ENCODE measurements around the gene SP2.

The SP2 gene

DNA sequence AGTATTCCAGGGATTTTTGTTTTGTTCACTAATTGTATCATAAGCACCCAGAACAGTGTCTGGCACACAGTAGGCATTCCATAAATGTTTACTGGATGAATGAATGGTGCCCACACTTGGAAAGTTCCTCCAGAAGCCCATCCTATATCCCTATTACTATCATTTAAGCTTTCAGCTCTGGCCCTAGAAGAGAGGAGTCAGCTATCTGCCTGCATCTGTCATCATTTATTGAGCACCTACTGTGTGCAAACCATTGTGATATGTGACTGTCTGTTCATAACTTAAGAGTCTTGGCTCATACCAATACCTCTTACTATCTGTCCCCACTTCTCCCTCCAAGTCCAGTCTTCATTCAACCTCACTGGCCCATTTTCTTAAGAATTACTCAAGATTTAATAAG lies 25.0 kb upstream of the SP2 start:
- no peak for DNase-seq

DNA sequence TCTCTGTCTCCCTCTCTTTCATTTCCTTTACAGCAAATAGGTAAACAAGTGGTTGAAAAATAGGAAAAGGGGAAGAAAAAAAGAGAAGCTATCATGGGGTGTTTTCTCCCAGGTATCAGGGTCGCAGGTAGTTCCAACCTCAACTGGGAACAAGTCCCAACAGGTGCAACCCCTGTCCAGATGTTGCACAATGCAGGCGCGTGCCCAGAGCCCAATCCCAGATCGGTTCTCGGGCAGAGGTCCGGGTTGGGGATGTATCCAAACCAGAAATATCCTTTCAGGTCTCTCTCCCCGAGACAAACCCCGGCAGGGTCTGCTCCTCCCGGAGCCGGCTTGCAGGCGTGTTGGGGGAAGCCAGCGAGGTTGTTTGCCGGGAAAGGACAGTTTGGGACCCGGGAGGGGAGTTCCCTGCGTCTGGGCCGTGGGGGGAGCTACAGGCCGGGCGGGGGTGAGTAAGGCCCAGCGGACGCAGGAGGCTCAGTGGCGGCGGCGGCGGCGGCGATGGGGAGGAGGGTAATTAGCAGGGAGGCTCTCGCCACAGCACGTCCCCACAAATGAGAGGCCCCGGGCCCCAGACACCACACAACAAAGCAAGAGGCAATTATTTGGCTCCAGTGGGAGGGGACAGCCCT lies 23.9 kb upstream of the SP2 start:
- DNase-seq, result no peak

DNA sequence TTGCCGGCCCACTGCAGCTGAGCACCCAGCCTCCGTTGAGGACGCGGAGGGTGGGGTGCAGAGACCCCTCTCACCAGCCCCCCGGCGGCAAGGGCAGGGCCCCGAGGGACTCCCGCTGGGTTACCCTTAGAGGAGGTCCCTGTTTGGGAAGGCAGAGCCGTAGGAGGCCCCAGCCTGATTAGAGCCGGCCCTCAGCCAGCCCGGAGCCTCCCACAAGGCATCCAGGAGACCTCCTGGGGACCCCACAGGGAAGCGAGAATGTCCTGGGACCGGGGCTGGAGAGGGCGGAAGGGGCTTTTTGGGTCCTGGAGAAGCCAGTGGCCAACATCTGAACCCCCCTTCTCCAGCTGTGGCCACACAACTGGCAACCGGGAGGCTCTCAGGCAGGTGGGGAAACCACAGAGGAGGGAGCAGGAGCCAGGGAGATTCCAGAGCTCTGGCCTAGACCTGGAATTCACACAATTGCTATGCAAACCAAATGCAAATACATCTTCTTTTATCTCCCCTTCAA lies 23.3 kb upstream of the SP2 start:
- DNase-seq, result no peak

DNA sequence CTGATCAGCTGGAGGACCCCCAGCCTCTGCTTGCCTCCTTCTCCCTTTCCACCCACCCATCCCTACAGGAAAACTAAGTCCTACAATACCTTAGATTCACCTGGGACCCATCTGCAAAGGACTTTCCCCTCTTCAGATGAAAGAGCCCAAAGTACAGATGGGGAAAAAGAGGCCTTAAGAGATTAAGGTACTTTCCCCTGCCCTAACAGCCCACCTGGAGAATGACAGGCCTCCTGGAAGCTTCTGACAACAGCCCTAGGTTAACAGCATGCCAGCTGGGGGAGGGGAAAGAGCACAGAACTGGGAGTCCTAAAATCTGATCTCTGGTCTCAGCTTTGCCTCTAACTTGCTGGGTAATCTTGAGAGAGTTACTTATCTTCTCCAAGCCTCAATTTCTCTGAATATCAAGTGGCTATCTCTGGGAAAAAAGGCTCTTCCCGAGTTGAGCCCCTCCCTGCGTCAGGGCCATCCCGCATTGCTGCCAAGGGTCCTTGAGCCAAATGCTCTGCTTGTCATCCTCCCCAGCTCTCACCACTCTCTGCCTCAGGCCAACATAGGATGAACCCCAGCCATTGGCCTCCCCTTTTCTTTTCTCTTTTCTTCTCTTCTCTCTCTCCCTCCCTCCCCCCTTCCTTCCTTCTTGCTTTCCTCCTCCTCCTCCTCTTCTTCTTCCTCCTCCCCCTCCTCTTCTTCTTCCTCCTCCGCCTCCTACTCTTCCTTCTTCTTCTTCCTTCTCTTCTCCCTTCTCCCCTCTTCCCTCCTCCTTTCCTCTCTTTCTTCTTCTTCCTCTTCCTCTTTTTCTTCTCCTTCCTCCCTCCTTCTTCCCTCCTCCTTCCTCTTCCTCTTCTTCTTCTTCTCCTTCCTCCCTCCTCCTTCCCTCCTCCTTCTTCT lies 22.6 kb upstream of the SP2 start:
- no peak for DNase-seq

DNA sequence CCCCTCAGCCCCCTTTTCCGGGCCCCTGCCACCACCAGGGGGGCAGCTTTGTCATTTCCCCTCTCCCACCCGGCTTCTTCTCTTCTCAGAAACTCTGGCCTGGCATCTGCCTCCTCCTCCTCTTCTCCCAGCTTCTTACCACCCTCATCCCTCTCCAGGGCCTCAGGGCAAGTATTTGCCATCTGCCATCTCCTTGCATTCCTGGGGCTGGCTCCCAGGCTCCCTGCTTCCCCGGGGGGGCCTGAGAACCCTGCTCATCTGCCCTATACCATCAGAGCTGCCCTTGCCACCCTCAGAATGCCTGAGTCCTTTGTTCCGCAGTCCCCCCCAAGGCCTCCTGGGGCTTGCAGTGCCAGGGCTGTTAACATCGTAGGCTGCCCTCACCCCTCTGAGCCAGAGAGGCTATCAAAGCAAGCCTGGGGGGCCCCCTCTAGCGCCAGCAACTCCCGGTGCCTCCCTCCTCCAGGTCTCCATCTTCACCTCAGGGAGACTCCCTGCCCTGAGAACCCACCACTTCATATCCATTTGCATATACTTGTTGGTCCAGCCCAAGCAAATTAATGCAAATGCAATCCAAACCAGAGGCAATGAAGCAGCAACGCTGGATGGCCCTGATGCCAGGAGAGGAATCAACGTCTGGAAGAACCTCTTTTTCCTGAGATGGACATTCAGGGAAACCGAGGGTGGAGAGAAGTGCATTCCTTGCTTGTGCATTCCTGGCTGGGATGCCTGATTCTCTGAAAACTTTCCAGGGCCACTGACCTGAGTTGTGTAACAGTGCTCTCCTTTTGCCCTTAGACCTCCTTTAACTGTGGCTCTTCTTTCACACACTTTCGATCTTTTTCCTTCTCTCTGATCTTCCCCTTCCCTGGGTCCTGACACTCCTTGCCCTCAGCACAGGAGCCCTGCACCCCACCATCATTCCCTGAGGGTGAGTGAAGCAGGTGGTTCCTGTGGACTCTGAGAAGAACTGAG lies 20.7 kb upstream of the SP2 start:
- no peak for DNase-seq

DNA sequence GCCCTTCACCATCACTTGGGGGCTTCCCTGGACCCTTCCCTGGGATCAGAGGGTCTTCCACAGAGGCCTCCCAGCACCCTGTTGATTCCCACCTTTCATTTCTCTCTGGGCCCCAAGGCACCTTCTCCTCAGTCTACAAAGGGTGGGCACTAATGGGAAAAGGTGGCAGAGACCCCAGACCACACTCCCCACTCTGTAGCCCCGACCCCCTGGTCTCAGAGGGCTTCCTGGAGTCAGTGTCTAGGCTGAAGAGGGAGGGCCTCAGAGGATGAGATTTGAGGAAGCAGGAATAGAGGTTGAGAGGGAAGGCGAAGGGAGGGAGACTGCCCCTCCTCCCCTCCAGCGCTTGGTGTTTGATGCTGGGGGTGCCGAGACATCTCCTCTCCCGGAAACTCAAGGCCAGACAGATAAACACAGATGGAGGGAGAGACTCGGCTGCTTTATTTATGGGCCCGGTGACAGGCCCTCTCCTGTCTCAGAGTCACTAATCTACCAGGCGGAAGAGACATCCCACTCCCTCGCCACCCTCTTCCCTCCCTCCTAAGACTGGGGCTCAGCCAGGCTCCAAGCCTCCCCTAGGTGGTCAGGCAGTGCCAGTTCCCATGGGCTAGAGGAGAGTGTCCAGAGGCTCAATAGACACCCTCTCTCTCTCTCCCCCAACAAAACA lies 18.5 kb upstream of the SP2 start:
- no peak for DNase-seq

DNA sequence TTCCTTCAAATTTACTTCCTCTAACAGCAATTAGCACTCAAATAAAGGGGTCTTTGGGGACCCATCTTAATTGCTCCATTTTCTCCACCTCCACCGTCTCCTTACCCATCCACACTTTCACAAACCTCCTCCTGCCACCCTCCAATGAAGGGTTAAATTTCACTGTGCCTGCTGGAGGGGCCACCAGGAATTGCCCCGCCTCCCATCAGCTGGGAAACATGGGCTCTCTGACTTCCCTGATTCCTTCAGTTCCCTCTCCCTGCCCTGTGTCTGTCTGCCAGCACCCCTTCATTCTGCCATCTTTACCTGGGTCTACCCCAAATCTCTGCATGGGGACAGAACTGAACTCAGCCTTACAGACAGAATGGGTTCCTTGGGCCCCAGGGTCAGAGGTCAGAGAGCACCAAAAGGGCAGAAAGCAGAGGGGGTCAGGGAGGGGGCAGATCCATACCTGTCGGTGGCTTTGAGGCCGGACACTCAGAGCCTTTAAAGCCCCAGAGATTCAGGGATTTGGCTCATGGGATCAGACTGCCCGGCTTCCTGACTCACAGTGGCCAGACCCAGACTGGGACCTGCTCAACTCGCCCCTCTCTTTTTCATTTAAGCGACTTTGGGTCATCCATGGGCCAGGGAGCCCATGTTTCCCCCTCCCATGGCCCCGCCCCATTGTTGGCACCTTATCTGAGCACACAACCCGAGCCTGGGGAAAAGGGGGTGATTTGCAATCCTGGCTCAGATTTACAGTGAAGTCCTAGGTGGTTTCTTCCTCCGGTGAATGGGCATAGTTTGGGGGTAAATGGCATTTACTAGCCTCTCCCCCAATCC lies 17.6 kb upstream of the SP2 start:
- no peak for DNase-seq

DNA sequence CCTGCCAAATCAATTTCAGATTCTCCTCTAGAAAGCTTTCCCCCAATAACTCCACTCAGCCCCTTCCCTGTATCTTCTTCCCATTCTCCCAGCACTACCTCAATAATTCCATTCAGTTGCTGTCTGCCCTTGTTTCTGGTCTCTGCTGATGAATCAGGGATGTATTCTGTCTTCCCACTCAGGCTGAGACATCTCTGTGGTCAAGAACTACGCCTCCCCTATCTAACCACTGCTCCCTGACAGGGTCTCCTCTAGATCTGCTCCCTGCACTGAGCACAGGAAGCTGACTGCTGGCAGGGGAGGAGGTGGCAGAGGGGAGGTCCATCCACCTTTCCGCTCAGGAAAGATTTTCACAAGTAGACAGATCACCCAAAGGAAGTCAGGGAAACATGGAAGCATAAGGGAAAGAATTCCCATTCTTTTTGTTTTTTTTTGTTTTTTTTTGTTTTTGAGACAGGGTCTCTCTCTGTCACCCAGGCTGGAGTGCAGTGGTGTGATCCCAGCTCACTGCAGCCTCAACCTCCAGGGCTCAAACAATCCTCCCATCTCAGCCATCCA lies 16.9 kb upstream of the SP2 start:
- DNase-seq, result no peak

DNA sequence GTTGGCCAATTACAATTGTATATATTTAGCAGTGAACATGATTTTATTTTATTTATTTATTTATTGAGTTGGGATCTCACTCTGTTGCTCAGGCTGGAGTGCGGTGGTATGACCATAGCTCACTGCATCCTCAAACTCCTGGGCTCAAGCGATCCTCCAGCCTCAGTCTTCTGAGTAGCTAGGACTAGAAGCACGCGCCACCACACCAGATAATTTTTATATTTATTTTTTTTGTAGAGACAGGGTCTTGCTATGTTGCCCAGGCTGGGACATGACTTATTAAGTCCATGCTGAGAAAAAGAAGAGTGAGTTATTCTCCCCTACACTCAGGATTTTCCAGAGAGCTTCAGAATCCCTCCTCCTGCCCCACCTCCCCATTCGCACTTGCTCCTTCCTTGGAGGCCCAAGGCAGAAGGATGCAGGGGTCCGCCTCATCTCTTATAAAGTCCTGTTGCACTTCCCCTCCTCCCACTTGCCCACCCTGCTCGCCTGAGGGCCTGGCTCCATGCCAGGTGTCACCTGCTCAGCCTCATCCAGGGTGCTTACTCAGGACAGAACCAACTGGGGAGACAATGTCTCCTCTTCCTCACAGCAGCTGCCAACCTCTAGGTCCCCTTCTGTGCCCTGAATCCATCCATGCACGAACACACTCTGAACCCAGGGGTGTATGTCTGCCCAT lies 16.1 kb upstream of the SP2 start:
- DNase-seq, result no peak

DNA sequence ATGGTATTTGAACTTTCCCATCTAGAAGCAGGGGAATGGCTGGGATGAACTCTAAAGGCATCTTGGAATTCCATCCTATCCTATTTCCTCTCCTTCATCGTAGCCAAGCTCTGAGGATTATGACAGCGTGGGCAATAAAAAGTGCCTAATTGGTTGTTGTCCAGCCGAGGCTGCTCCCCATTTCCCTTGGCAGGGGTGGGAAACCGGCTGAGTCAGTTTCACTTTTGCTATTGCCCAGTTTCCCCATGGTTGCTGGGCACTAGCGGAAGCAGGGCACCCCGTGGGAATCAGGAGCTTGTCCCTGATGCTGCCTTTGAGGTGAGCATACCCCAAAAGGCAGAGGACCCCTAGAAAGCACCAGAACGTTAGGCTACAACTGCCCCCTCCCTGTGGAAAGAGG lies 13.8 kb upstream of the SP2 start:
- no peak for DNase-seq

DNA sequence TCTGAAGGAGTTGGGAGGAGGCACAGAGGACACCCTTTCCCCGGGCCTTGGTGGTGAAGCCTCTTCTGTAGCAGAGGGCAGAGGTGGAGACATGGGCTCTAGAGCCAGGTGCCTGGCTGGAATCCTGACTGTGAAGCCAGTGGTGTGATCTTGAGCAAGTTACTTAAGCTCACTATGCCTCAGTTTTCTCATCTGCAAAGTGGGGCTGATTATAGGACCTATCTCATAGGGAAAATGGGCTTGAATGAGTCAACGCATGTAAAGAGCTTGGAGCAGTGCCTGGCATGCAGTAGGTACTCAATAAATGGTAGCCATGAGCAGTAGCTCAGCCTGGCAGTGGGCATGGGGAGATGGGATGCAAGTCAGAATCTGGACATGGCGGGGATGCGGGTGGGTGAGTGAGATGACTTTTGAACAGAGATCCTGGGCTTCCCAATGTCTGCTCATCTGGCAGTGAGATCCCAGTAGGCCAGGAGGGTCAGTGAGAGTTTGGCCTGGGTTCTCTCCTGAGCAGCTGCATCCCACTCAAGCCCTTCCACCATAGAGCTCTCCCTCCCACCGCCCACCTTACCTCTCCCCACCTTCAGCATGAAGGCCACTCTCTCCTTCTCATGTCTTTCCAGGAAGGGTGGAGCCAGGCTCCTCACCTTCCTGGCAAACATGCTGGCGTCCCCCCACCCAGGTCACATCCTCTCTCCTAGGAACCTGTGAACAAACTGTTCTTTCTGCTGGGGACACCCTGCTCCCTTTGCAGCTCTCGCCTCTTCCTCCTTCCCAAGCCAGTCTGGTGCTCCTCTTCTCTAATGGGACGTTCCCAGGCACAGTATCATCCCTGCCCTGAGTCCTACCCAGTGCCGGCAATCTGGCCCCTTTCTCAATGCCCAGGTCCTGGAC lies 13.1 kb upstream of the SP2 start:
- DNase-seq, result no peak

DNA sequence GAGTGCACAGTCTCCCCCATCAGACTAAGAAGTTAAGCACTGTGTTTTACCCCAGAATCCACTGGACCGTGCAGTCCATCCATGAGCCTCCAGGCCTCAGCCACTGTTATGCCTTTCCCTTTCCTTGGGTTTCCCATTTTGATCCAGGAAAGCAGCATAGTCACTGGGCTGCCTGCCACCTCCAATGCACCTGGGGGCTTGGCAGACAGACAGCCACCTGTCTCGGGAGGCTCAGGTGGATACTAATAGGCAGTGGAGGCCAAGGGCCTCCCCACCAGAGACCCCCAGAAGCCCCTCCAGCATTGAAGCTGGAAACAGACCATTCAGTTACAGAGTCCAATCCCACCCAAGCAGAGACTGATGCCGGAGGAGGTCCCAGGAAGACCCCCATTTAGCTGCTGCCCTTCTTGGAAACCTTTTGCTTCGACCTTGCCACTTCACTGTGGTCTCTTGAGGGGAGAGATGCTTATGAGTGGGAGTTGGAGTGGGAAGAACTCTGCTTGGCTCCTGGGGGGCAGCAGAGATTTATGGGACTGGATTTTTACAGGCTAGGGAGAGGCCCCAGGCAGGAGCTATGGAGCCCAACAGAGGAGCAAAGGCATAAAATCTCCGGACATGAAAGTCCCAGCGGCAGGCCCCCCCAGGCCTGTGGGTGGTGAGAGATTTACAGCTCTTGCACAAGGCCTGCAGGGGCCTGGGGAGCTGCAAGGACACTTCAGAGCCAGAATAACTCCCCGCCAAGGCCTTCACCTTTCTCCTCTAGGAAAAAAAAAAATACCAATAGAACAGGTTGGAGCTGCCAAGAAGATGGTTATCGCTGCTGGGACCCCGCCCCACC lies 12.2 kb upstream of the SP2 start:
- DNase-seq, result no peak

DNA sequence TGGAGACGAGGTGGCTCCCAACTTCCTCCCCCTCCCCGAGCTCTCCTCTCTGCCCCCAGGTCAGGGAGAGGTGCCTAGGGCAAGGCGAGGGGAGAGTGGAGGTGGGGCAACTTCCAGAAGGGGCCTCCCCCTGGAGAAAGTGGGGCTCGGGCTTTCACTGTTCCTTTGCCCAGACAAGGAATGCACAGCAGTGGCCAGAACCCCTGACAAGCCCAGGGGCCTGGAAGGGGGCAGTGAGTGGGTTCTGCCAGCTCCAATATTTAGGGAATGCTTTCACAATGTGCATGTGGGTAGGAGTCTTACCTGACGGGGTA lies 11.7 kb upstream of the SP2 start:
- no peak for DNase-seq

DNA sequence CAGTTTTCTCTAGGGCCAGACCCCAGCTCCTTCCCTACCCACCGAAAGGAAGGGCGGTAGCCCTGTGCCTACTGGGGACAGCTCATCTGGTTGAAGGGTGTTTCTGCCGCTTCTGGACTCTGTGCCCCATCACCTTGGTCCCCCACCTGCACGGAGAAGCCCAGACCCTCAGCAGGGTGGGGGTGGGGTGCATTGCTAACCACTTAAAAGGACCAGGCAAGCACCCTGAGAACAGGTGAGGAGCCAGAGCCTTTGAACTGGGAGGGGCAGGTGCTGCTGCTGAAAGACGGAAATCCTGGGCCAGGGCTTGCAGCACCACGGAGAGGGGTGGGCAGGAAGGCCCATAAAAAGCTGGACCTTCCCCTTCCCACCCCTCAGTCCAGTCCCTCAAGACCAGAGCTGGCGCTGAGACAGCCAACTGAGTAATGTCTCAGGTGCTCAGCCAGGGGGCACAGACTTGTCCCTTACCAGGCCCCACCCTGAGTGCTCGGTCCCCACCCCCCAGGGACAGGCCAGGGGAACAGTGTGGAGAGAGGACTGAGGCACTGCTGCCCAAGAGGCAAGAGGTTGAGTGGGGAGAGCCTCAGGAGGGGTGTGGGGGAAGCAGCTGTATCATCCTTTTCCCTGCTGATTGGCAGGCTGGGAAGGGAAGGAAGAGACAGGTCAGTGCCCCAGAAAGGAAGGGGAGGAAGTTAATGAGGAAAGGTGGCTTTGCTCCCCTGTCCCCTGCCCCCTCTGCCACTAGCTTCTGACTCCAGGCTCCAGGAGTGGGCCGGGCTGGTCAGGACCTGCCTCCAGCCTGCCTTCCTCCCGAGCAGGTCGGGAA lies 10.9 kb upstream of the SP2 start:
- no peak for DNase-seq

DNA sequence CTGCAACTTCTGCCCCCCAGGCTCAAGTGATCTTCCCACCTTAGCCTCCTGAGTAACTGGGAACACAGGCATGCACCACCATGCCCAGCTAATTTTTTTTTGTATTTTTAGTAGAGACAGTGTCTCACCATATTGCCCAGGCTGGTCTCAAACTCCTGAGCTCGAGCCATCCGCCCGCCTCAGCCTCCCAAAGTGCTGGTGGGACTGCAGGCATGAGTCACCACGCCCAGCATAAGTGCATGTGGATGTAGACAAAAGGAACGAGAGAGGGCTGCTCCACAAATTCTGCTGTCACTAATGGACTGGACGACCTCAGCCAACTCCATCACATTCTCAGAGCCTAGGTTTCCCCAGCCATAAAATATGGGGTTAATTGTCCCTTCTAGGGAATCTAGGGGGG lies 7.7 kb upstream of the SP2 start:
- no peak for DNase-seq

DNA sequence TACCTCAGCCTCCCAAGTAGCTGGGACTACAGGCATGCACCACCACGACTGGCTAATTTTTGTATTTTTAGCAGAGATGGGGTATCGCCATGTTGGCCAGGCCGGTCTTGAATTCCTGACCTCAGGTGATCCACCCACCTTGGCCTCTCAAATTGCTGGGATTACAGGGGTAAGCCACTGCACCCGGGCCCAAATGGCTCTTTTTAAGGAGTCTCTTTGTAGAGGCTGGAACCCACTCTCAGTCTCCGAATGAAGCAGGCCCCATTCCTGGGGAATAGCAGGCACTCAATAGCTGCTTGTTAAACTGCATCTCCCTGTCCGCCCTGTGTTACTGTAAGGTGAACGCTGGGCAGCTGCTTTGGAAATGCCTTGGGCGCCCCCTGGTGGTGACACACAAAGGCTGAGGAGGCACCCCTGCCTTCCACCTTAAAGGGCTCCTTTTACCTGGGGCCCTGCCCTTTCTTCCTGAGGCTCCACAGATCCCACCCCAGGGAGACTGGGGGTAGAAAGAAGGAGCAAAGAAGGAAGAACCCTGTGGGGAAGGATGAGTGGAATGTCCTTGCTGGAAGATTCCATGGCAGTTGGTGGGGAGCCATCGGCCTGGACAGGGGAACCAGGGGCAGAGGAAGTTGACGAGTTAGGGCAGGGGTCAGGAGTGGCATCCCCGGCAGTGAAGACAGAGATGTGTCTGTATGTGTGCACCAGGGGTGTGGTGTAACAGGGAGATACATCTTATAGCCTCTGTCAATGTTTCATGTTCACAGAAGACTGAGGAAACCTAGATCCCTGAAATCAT lies 6.1 kb upstream of the SP2 start:
- DNase-seq, result peak; percentile 68

DNA sequence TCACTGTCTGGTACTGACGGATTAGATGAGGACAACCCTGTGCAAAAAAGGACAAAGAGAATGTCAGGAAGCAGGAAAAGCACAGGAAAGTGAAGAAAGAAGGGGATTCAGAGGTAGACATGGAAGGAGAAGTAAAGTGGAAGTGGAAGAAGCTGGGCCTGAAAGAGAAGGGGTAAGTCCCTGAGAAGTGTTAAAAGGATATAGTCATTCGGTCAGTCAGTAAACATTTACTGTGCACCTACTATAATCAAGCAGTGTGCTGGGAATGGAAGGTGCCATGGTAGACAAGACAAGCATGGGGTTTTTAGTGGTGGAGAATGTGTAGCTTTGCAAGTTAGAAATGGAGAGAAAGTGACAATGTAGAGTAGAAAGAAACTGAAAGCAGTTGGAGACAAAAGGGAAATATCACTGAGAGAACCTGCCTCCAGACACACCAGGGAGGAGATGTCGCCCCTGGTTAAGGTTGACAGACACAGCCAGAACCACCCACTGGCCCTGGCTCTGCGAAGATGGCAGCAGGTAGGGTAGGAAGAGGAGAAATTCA lies 4.4 kb upstream of the SP2 start:
- DNase-seq, result no peak
